Activated CD4-positive, CD25-positive, alpha-beta regulatory T cell treated with anti-CD3 and anti-CD28 coated beads, Interleukin-2, amount 50 U/mL, for 16 hours (primary cell): ENCODE measurements around the gene SUZ12.
"Not testable (repeated sequence)": the region's sequence is repeated elsewhere in the genome, so short reads cannot be mapped to it uniquely, and the experiment has no call there.

Experiments
- DNase-seq: peaks from one replicate; pipeline ENCODE4 v3.0.0-alpha.2; 2020; ENCODE audit warnings: low read depth, low spot score

Gene SUZ12

DNA sequence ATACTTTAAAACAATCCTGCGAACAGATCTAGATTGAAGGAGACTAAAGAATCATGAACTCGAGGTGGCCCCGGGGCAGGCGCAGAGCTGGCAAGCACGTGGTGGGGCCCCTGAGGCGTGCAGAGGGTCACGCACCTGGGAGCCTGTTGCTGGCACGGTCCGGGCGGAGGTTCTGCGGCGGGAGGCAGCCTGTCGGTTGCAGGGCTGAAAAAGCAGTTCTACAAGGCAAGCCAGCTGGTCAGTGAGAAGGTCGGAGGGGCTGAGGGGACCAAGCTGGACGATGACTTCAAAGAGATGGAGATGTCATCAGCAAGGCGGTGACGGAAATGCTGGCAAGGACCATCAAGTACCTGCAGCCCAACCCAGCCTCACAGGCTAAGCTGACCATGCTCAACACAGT lies 103.4 kb downstream of the SUZ12 start:
- DNase-seq = not testable (repeated sequence)

DNA sequence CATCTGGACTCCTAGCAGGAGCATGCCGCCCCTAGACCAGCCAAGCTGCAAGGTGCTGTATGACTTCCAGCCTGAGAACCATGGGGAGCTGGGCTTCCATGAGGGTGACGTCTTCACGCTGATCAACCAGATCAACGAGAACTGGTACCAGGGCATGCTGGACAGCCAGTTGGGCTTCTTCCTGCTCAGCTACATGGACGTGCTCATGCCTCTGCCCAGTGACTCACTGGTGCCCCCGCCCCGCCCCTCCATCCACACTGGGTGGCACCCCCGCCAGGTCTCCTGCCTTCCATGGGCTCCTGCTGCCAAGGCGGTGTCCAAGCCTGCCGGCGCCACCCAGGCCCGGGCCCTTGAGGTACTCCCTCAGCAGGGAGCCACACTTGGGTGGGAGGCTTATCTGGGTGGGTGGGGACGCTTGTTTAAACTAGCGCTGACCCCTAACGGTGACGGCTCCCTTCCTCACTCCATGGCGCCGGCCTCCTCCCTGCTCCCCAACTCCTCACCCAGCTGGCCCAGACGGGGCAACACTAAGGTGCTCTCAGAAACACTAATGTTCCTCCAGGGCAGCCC lies 104.6 kb downstream of the SUZ12 start:
- DNase-seq = not testable (repeated sequence)

DNA sequence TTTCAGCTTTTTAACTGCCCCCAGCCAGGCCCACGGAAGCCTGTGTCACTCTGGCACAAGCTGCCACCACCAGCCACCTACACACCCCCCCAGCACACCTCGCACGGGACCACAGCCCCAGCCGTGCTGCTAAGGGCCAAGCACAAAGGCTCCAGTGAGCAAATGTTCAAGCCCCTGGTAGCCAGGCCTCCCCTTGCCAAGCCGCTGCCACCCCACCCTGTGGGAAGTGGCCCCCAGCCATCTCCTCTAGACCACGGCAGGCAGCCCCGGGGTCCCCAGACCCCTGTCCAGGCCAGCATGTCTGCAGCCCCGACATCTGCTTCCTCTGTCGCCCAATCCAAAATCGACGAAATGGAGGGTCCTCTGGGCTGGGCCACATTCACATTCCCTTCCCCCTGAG lies 105.5 kb downstream of the SUZ12 start:
- DNase-seq = not testable (repeated sequence)

GRCh38 chr17:32045611-32046010 lies 108.8 kb downstream of the SUZ12 start:
- DNase-seq = not testable (repeated sequence)

- not testable (repeated sequence) for DNase-seq
Measured at GRCh38 chr17:32047663-32048062, 110.9 kb downstream of the SUZ12 start.
